Rectal smooth muscle tissue (tissue), 1 donor: ENCODE results near the gene UNC50.

ENCODE experiments used
- H3K27ac ChIP-seq: one replicate; pipeline ENCODE4 v1.7.0; 2013; ENCODE audit warnings: low read depth, low read length, inconsistent platforms
- H3K27me3 ChIP-seq: one replicate; pipeline ENCODE4 v1.7.0; 2013; ENCODE audit warnings: low read length; ENCODE audit not compliant: control insufficient read depth, insufficient read depth
- H3K36me3 ChIP-seq: one replicate; pipeline ENCODE4 v1.7.0; 2013; ENCODE audit warnings: low read length; ENCODE audit not compliant: control insufficient read depth, insufficient read depth
- H3K4me1 ChIP-seq: one replicate; pipeline ENCODE4 v1.7.0; 2013; ENCODE audit warnings: low read length; ENCODE audit not compliant: control insufficient read depth, insufficient read depth
- H3K4me3 ChIP-seq: one replicate; pipeline ENCODE4 v1.7.0; 2013; ENCODE audit warnings: low read length
- H3K9ac ChIP-seq: one replicate; pipeline ENCODE4 v1.7.0; 2013; ENCODE audit warnings: low read length

Gene UNC50

GRCh38 chr2:98634406-98635092 lies 26.2 kb downstream of the UNC50 start:
- Histone ChIP-seq H3K4me3 (no peak overlapping the region), H3K4me1 (no peaks in the 10 kb centered on the region), H3K9ac (no peak overlapping the region), H3K36me3 (peaks cover 23% of the 10 kb centered on the region), H3K27ac (no peak overlapping the region), H3K27me3 (no peaks in the 10 kb centered on the region)

GRCh38 chr2:98637401-98638147 lies 29.2 kb downstream of the UNC50 start:
- no peak overlapping the region for H3K9ac ChIP-seq
- peaks cover 17% of the 10 kb centered on the region for H3K36me3 ChIP-seq
- no peak overlapping the region for H3K4me3 ChIP-seq
- no peak overlapping the region for H3K27ac ChIP-seq
- H3K4me1 ChIP-seq: no peaks in the 10 kb centered on the region
- H3K27me3 ChIP-seq: no peaks in the 10 kb centered on the region

GRCh38 chr2:98643496-98644100 lies 35.2 kb downstream of the UNC50 start:
- Histone ChIP-seq H3K4me1 (no peaks in the 10 kb centered on the region), H3K27ac (no peak overlapping the region), H3K27me3 (no peaks in the 10 kb centered on the region), H3K4me3 (no peak overlapping the region), H3K36me3 (peaks cover 6% of the 10 kb centered on the region), H3K9ac (no peak overlapping the region)

GRCh38 chr2:98647636-98648035 lies 39.2 kb downstream of the UNC50 start:
- Histone ChIP-seq H3K27ac (no peak overlapping the region), H3K27me3 (no peaks in the 10 kb centered on the region), H3K4me3 (no peak overlapping the region), H3K9ac (no peak overlapping the region), H3K36me3 (no peaks in the 10 kb centered on the region), H3K4me1 (no peaks in the 10 kb centered on the region)

GRCh38 chr2:98648451-98648850 lies 40.1 kb downstream of the UNC50 start:
- Histone ChIP-seq H3K27ac (no peak overlapping the region), H3K27me3 (no peaks in the 10 kb centered on the region), H3K9ac (no peak overlapping the region), H3K4me3 (no peak overlapping the region), H3K36me3 (no peaks in the 10 kb centered on the region), H3K4me1 (no peaks in the 10 kb centered on the region)

GRCh38 chr2:98649135-98649991 lies 41.0 kb downstream of the UNC50 start:
- no peak overlapping the region for H3K27ac ChIP-seq
- no peak overlapping the region for H3K9ac ChIP-seq
- no peaks in the 10 kb centered on the region for H3K27me3 ChIP-seq
- H3K36me3 ChIP-seq: no peaks in the 10 kb centered on the region
- H3K4me3 ChIP-seq: no peak overlapping the region
- no peaks in the 10 kb centered on the region for H3K4me1 ChIP-seq

GRCh38 chr2:98649992-98650375 lies 41.6 kb downstream of the UNC50 start:
- no peaks in the 10 kb centered on the region for H3K4me1 ChIP-seq
- H3K9ac ChIP-seq: no peak overlapping the region
- H3K36me3 ChIP-seq: no peaks in the 10 kb centered on the region
- no peaks in the 10 kb centered on the region for H3K27me3 ChIP-seq
- no peak overlapping the region for H3K4me3 ChIP-seq
- H3K27ac ChIP-seq: no peak overlapping the region

- Histone ChIP-seq H3K9ac (no peak overlapping the region), H3K36me3 (no peaks in the 10 kb centered on the region), H3K4me1 (no peaks in the 10 kb centered on the region), H3K4me3 (no peak overlapping the region), H3K27ac (no peak overlapping the region), H3K27me3 (no peaks in the 10 kb centered on the region)
Observed at GRCh38 chr2:98650998-98651397, 42.6 kb downstream of the UNC50 start.

- no peaks in the 10 kb centered on the region for H3K27me3 ChIP-seq
Observed at GRCh38 chr2:98654699-98655495, 46.5 kb downstream of the UNC50 start.

GRCh38 chr2:98656800-98657199 lies 48.4 kb downstream of the UNC50 start:
- Histone ChIP-seq H3K9ac (no peak overlapping the region), H3K4me1 (no peaks in the 10 kb centered on the region), H3K4me3 (no peak overlapping the region), H3K36me3 (no peaks in the 10 kb centered on the region), H3K27me3 (no peaks in the 10 kb centered on the region), H3K27ac (no peak overlapping the region)

More at GRCh38 chr2:98654699-98655495, 46.5 kb downstream of the UNC50 start:
- Histone ChIP-seq H3K36me3 (no peaks in the 10 kb centered on the region), H3K27ac (no peak overlapping the region), H3K4me1 (no peaks in the 10 kb centered on the region), H3K4me3 (no peak overlapping the region), H3K9ac (no peak overlapping the region)

- Histone ChIP-seq H3K27me3 (no peaks in the 10 kb centered on the region), H3K4me3 (no peak overlapping the region), H3K36me3 (no peaks in the 10 kb centered on the region), H3K9ac (no peak overlapping the region), H3K27ac (no peak overlapping the region), H3K4me1 (no peaks in the 10 kb centered on the region)
Observed at GRCh38 chr2:98658816-98659490, 50.6 kb downstream of the UNC50 start.
